ENCODE measurements around the gene RTN4. TPM values are rescaled to one million over a fixed set of nuclear protein-coding genes. Genes with fewer than 3 reads are reported as not detected.

RTN4 gene
- total RNA-seq, 1 experiment from 2014 or later: 236 TPM

- no peaks in the 10 kb centered on the region for H3K9me3 Mint-ChIP-seq (ENCODE audit: unreplicated experiment)
- BruUV-seq (replicated peaks): no TSS peak
- H3K4me1 Mint-ChIP-seq (ENCODE audit: low read depth, unreplicated experiment): peaks cover 35% of the 10 kb centered on the region
- no peaks in the 10 kb centered on the region for H3K27me3 ChIP-seq (replicated peaks; ENCODE audit: control insufficient read depth, insufficient read depth, low read length)
- TF ChIP-seq CTCF (IDR thresholded peaks at IDR 0.05; ENCODE audit: insufficient read depth in 1 of 2, low read depth in 1 of 2, low read length in 1 of 2, severe bottlenecking in 1 of 2, unreplicated experiment in 1 of 2): no peak
- H3K27ac Mint-ChIP-seq (ENCODE audit: unreplicated experiment): peak overlapping the region; percentile 63
- H3K36me3 ChIP-seq (ENCODE audit: control insufficient read depth, insufficient read depth, low read length): no peaks in the 10 kb centered on the region; the same call in 1 of the 2 replicates
- POLR2A ChIA-PET: interaction anchor here (0.6 to 2.3 kb wide), 2 partner anchors 37 to 165 kb away, joined by 3 to 7 read pairs; partner anchors contain the start of gene RTN4
- CTCF ChIA-PET: interaction anchor here (0.6 to 3.6 kb wide), 3 partner anchors 37 to 159 kb away, joined by 8 to 14 read pairs (median 8); partner anchors contain the start of gene RTN4
- peaks cover 72% of the 10 kb centered on the region for H3K4me1 ChIP-seq
- H3K36me3 Mint-ChIP-seq (ENCODE audit: insufficient read depth, unreplicated experiment): peaks cover 11% of the 10 kb centered on the region
- no peak for DNase-seq
- intact Hi-C loops (cut with micrococcal nuclease; ENCODE audit: unreplicated experiment): no loop called here
- no peaks in the 10 kb centered on the region for H3K9me3 ChIP-seq
- H3K27me3 Mint-ChIP-seq (ENCODE audit: insufficient read depth, unreplicated experiment): no peaks in the 10 kb centered on the region
- no peak overlapping the region for H3K4me3 ChIP-seq (ENCODE audit: low read depth, low read length)
- H3K4me3 Mint-ChIP-seq (ENCODE audit: unreplicated experiment): no peak overlapping the region
Measured at GRCh38 chr2:55012672-55013484, 37.4 kb downstream of the RTN4 start.

- no TSS peak for BruUV-seq (replicated peaks)
- Mint-ChIP-seq H3K36me3 (ENCODE audit: insufficient read depth, unreplicated experiment) (peaks cover 11% of the 10 kb centered on the region), H3K9me3 (ENCODE audit: unreplicated experiment) (no peaks in the 10 kb centered on the region), H3K4me1 (ENCODE audit: low read depth, unreplicated experiment) (peaks cover 43% of the 10 kb centered on the region), H3K27me3 (ENCODE audit: insufficient read depth, unreplicated experiment) (no peaks in the 10 kb centered on the region), H3K4me3 (ENCODE audit: unreplicated experiment) (no peak overlapping the region), H3K27ac (ENCODE audit: unreplicated experiment) (no peak overlapping the region)
- Histone ChIP-seq H3K4me3 (ENCODE audit: low read depth, low read length) (no peak overlapping the region), H3K4me1 (peaks cover 75% of the 10 kb centered on the region), H3K27me3 (replicated peaks; ENCODE audit: control insufficient read depth, insufficient read depth, low read length) (no peaks in the 10 kb centered on the region), H3K9me3 (no peaks in the 10 kb centered on the region), H3K36me3 (ENCODE audit: control insufficient read depth, insufficient read depth, low read length) (no peaks in the 10 kb centered on the region; the same call in 1 of the 2 replicates)
- no peak for DNase-seq
- ChIA-PET CTCF (interaction anchor here (2.3 to 3.6 kb wide), 2 partner anchors 38 to 112 kb away, joined by 8 to 14 read pairs; partner anchors contain the start of gene RTN4), POLR2A (interaction anchor here (2.3 kb wide), 1 partner anchor 38 kb away, joined by 7 read pairs; the partner anchor contains the start of gene RTN4)
- no peak for TF ChIP-seq CTCF (IDR thresholded peaks at IDR 0.05; ENCODE audit: insufficient read depth in 1 of 2, low read depth in 1 of 2, low read length in 1 of 2, severe bottlenecking in 1 of 2, unreplicated experiment in 1 of 2)
- intact Hi-C loops (cut with micrococcal nuclease; ENCODE audit: unreplicated experiment): no loop called here
Measured at GRCh38 chr2:55011831-55012671, 38.2 kb downstream of the RTN4 start.

- H3K4me1 Mint-ChIP-seq (ENCODE audit: low read depth, unreplicated experiment): peaks cover 54% of the 10 kb centered on the region
- no peaks in the 10 kb centered on the region for H3K27me3 Mint-ChIP-seq (ENCODE audit: insufficient read depth, unreplicated experiment)
- Histone ChIP-seq H3K9me3 (no peaks in the 10 kb centered on the region), H3K4me1 (peaks cover 85% of the 10 kb centered on the region), H3K4me3 (ENCODE audit: low read depth, low read length) (no peak overlapping the region), H3K27me3 (replicated peaks; ENCODE audit: control insufficient read depth, insufficient read depth, low read length) (no peaks in the 10 kb centered on the region), H3K36me3 (ENCODE audit: control insufficient read depth, insufficient read depth, low read length) (no peaks in the 10 kb centered on the region; the same call in 1 of the 2 replicates)
- TF ChIP-seq CTCF (IDR thresholded peaks at IDR 0.05; ENCODE audit: insufficient read depth in 1 of 2, low read depth in 1 of 2, low read length in 1 of 2, severe bottlenecking in 1 of 2, unreplicated experiment in 1 of 2): no peak
- intact Hi-C loops (cut with micrococcal nuclease; ENCODE audit: unreplicated experiment): no loop called here
- H3K9me3 Mint-ChIP-seq (ENCODE audit: unreplicated experiment): no peaks in the 10 kb centered on the region
- no peak for DNase-seq
- H3K4me3 Mint-ChIP-seq (ENCODE audit: unreplicated experiment): no peak overlapping the region
- POLR2A ChIA-PET: interaction anchor here (0.6 kb wide), 1 partner anchor 161 kb away, joined by 3 read pairs; no protein-coding TSS in a partner anchor
- no TSS peak for BruUV-seq (replicated peaks)
- no peak overlapping the region for H3K27ac Mint-ChIP-seq (ENCODE audit: unreplicated experiment)
- CTCF ChIA-PET: interaction anchor here (0.6 to 3.6 kb wide), 2 partner anchors 40 to 111 kb away, joined by 3 to 14 read pairs; partner anchors contain the start of gene RTN4
- peaks cover 11% of the 10 kb centered on the region for H3K36me3 Mint-ChIP-seq (ENCODE audit: insufficient read depth, unreplicated experiment)
Measured at GRCh38 chr2:55010915-55011314, 39.3 kb downstream of the RTN4 start.
